ENCODE data around the gene STK26. TPM values are rescaled to one million over a fixed set of nuclear protein-coding genes. Genes with fewer than 3 reads are reported as not detected.

The STK26 gene
- total RNA-seq, 1 donor from 2014 or later = 20.7 TPM

DNA sequence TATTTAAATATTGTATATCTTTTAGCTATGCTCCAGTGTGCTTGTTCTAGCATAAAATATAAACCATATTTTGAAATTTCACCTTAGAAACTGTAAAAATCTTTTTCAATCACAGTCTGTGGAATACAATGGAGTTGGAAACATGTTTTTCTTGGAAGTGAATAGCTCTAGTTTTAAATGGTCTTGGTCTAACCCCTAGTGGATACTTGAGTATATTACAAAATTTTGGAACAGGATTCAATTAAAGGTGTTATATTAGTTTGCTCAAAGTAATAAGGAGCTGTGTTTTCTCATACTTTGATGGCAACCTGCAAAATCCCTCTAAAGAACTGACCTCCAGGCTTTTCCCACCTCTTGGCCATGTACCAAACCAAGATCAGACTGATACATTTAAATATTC lies 48.2 kb downstream of the STK26 start:
- DNase-seq (ENCODE audit: low read depth) = no peak
- Histone ChIP-seq H3K27me3 (ENCODE audit: control insufficient read depth, insufficient read depth, low read length) (no peaks in the 10 kb centered on the region), H3K36me3 (ENCODE audit: control insufficient read depth, insufficient read depth, low read length) (no peaks in the 10 kb centered on the region), H3K4me3 (ENCODE audit: low read depth, low read length) (no peak overlapping the region)
- TF ChIP-seq, protein P1, sequence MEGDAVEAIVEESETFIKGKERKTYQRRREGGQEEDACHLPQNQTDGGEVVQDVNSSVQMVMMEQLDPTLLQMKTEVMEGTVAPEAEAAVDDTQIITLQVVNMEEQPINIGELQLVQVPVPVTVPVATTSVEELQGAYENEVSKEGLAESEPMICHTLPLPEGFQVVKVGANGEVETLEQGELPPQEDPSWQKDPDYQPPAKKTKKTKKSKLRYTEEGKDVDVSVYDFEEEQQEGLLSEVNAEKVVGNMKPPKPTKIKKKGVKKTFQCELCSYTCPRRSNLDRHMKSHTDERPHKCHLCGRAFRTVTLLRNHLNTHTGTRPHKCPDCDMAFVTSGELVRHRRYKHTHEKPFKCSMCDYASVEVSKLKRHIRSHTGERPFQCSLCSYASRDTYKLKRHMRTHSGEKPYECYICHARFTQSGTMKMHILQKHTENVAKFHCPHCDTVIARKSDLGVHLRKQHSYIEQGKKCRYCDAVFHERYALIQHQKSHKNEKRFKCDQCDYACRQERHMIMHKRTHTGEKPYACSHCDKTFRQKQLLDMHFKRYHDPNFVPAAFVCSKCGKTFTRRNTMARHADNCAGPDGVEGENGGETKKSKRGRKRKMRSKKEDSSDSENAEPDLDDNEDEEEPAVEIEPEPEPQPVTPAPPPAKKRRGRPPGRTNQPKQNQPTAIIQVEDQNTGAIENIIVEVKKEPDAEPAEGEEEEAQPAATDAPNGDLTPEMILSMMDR (IDR thresholded peaks at IDR 0.05; ENCODE audit: insufficient read depth, low read length, poor library complexity, severe bottlenecking) = peak; percentile 17

- Histone ChIP-seq H3K4me3 (ENCODE audit: low read depth, low read length) (no peak overlapping the region), H3K36me3 (ENCODE audit: control insufficient read depth, insufficient read depth, low read length) (no peaks in the 10 kb centered on the region), H3K27me3 (ENCODE audit: control insufficient read depth, insufficient read depth, low read length) (no peaks in the 10 kb centered on the region)
- no peak for DNase-seq (ENCODE audit: low read depth)
- TF ChIP-seq, protein P1 (IDR thresholded peaks at IDR 0.05; ENCODE audit: insufficient read depth, low read length, poor library complexity, severe bottlenecking) = no peak
Measured at GRCh38 chrX:132077414-132077813, 54.3 kb downstream of the STK26 start.

DNA sequence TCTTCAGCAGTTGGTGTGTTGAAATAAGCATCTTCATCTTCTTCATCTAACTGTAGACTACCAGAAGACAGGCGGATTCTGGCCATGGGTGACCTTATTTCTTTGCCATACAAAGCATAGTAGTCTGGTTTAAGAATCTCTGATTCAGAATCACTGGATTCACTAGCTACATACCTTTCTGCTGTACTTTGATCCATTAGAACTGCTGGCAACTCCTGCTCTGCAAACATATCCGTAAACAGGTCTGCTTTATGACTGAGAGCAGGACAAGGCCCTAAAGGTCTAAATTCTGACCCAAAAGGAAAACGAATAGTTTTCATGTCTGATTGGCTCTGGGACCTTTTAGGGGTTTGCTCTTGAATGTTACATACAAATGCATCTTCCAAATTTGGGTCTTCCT lies 54.8 kb downstream of the STK26 start:
- Histone ChIP-seq H3K36me3 (ENCODE audit: control insufficient read depth, insufficient read depth, low read length) (no peaks in the 10 kb centered on the region), H3K4me3 (ENCODE audit: low read depth, low read length) (no peak overlapping the region), H3K27me3 (ENCODE audit: control insufficient read depth, insufficient read depth, low read length) (no peaks in the 10 kb centered on the region)
- no peak for DNase-seq (ENCODE audit: low read depth)
- TF ChIP-seq, protein P1 (IDR thresholded peaks at IDR 0.05; ENCODE audit: insufficient read depth, low read length, poor library complexity, severe bottlenecking) = no peak

GRCh38 chrX:132085786-132086185 lies 62.7 kb downstream of the STK26 start:
- DNase-seq (ENCODE audit: low read depth) = no peak
- Histone ChIP-seq H3K27me3 (ENCODE audit: control insufficient read depth, insufficient read depth, low read length) (peaks cover 2% of the 10 kb centered on the region), H3K4me3 (ENCODE audit: low read depth, low read length) (no peak overlapping the region), H3K36me3 (ENCODE audit: control insufficient read depth, insufficient read depth, low read length) (no peaks in the 10 kb centered on the region)
- TF ChIP-seq, protein P1 (IDR thresholded peaks at IDR 0.05; ENCODE audit: insufficient read depth, low read length, poor library complexity, severe bottlenecking) = no peak

GRCh38 chrX:132086672-132087071 lies 63.6 kb downstream of the STK26 start:
- H3K4me3 ChIP-seq (ENCODE audit: low read depth, low read length) = no peak overlapping the region
- H3K27me3 ChIP-seq (ENCODE audit: control insufficient read depth, insufficient read depth, low read length) = peaks cover 2% of the 10 kb centered on the region
- TF ChIP-seq, protein P1 (IDR thresholded peaks at IDR 0.05; ENCODE audit: insufficient read depth, low read length, poor library complexity, severe bottlenecking) = no peak
- no peaks in the 10 kb centered on the region for H3K36me3 ChIP-seq (ENCODE audit: control insufficient read depth, insufficient read depth, low read length)
- DNase-seq (ENCODE audit: low read depth) = no peak

GRCh38 chrX:132088864-132089263 lies 65.8 kb downstream of the STK26 start:
- TF ChIP-seq, protein P1 (IDR thresholded peaks at IDR 0.05; ENCODE audit: insufficient read depth, low read length, poor library complexity, severe bottlenecking) = no peak
- H3K27me3 ChIP-seq (ENCODE audit: control insufficient read depth, insufficient read depth, low read length) = peaks cover 2% of the 10 kb centered on the region
- no peaks in the 10 kb centered on the region for H3K36me3 ChIP-seq (ENCODE audit: control insufficient read depth, insufficient read depth, low read length)
- H3K4me3 ChIP-seq (ENCODE audit: low read depth, low read length) = no peak overlapping the region
- no peak for DNase-seq (ENCODE audit: low read depth)

Data from kidney epithelial cell (primary cell).